ENCODE results near the gene TNFSF15. TPM values are rescaled to one million over a fixed set of nuclear protein-coding genes. Genes with fewer than 3 reads are reported as not detected.

TNFSF15 gene
- total RNA-seq, 1 donor from 2014 or later = 0.37 TPM

DNA sequence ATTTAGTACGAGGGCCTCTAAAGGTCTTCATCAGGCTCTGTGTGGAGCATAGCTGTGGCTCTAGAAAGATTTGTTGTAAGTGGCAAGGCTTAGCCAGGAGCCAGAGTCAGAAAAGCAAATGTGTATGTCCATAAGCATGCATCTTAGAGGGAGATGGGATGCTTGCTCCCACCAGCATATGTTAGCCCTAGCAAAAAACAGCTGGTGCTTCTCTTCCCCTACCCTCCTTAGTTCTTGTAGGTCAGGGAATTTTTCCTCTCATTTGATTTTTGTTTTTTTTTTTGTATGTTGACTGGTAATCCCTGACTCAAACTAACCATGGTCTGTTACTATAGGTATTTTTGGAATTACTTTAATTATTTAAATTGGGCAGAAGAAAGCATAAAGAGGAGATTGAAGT is 7.7 kb downstream of the TNFSF15 start:
- H3K27ac Mint-ChIP-seq (ENCODE audit: unreplicated experiment) = no peak overlapping the region
- H3K4me1 Mint-ChIP-seq (ENCODE audit: low read depth) = peaks cover 15% of the 10 kb centered on the region
- H3K4me3 Mint-ChIP-seq (ENCODE audit: unreplicated experiment) = no peak overlapping the region
- no peaks in the 10 kb centered on the region for H3K36me3 Mint-ChIP-seq (ENCODE audit: low read depth)
- no peaks in the 10 kb centered on the region for H3K9me3 Mint-ChIP-seq (ENCODE audit: low read depth)
- no peaks in the 10 kb centered on the region for H3K27me3 Mint-ChIP-seq (ENCODE audit: low read depth)
- DNase-seq (ENCODE audit: low spot score) = no peak
- TF ChIP-seq, protein P1, sequence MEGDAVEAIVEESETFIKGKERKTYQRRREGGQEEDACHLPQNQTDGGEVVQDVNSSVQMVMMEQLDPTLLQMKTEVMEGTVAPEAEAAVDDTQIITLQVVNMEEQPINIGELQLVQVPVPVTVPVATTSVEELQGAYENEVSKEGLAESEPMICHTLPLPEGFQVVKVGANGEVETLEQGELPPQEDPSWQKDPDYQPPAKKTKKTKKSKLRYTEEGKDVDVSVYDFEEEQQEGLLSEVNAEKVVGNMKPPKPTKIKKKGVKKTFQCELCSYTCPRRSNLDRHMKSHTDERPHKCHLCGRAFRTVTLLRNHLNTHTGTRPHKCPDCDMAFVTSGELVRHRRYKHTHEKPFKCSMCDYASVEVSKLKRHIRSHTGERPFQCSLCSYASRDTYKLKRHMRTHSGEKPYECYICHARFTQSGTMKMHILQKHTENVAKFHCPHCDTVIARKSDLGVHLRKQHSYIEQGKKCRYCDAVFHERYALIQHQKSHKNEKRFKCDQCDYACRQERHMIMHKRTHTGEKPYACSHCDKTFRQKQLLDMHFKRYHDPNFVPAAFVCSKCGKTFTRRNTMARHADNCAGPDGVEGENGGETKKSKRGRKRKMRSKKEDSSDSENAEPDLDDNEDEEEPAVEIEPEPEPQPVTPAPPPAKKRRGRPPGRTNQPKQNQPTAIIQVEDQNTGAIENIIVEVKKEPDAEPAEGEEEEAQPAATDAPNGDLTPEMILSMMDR (IDR thresholded peaks at IDR 0.05) = no peak

DNA sequence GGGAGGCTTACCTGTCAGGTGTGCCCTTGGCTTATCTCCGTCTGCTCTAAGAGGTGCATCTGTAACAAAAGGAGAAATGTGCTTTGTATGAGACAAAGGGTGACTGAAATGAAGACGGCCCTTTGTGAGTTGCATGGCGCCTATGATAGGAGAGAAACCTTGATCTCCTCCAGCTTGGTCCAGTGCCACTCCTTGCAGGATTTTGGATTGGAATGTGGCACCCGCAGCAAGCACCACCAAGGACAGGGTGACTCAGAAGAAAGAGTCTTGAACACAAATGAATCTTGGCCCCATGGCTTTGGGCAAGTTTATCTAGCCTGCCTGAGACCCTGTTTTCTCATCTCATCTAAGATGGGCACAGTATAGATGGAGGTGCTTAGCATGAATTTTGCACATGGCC is 13.4 kb downstream of the TNFSF15 start:
- Mint-ChIP-seq H3K27me3 (ENCODE audit: low read depth) (no peaks in the 10 kb centered on the region), H3K36me3 (ENCODE audit: low read depth) (no peaks in the 10 kb centered on the region), H3K9me3 (ENCODE audit: low read depth) (no peaks in the 10 kb centered on the region), H3K4me3 (ENCODE audit: unreplicated experiment) (no peak overlapping the region), H3K4me1 (ENCODE audit: low read depth) (peaks cover 23% of the 10 kb centered on the region), H3K27ac (ENCODE audit: unreplicated experiment) (no peak overlapping the region)
- no peak for DNase-seq (ENCODE audit: low spot score)
- TF ChIP-seq, protein P1 (IDR thresholded peaks at IDR 0.05) = no peak

DNA sequence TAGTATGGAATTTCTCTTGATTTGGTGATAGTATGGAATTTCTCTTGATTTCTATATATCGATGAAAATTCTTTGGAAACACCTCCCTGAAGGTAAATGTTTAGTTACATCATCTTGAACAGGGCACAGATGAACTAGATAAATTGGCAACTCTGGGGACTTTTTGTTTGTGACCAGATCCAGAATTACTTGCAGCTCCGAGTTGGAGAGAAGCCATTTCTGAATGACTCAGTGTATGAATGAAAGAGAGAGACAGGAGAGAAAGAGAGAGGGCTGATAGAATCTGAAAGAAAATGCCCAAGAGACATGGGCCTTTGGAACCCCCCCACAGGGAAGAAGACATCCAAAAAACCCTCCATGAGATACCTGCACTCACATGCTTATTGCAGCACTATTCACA is 14.1 kb downstream of the TNFSF15 start:
- Mint-ChIP-seq H3K9me3 (ENCODE audit: low read depth) (no peaks in the 10 kb centered on the region), H3K27ac (ENCODE audit: unreplicated experiment) (no peak overlapping the region), H3K27me3 (ENCODE audit: low read depth) (no peaks in the 10 kb centered on the region), H3K36me3 (ENCODE audit: low read depth) (no peaks in the 10 kb centered on the region), H3K4me1 (ENCODE audit: low read depth) (peaks cover 24% of the 10 kb centered on the region), H3K4me3 (ENCODE audit: unreplicated experiment) (no peak overlapping the region)
- TF ChIP-seq, protein P1 (IDR thresholded peaks at IDR 0.05) = no peak
- no peak for DNase-seq (ENCODE audit: low spot score)

DNA sequence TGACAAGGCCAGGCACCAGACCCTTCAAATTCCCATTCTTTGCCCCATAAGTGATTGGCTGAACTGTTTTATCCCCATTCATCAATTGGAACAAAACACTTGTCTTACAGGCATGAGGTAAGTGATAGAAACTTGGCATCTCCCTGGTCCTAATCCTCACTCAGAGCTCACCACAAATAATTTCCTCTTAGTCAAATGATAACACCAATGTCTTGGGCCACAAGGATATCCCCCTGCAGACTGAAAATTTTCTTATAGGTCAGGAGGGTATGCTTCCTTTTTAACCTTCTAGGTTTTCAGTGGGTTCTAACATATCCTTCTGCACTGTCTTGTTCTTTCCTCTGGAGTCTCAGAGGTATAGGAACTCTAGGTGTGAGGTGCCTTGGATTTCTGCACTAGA is 14.5 kb downstream of the TNFSF15 start:
- Mint-ChIP-seq H3K9me3 (ENCODE audit: low read depth) (no peaks in the 10 kb centered on the region), H3K36me3 (ENCODE audit: low read depth) (no peaks in the 10 kb centered on the region), H3K4me1 (ENCODE audit: low read depth) (peaks cover 27% of the 10 kb centered on the region), H3K27me3 (ENCODE audit: low read depth) (no peaks in the 10 kb centered on the region), H3K4me3 (ENCODE audit: unreplicated experiment) (no peak overlapping the region), H3K27ac (ENCODE audit: unreplicated experiment) (no peak overlapping the region)
- DNase-seq (ENCODE audit: low spot score) = no peak
- TF ChIP-seq, protein P1 (IDR thresholded peaks at IDR 0.05) = no peak

DNA sequence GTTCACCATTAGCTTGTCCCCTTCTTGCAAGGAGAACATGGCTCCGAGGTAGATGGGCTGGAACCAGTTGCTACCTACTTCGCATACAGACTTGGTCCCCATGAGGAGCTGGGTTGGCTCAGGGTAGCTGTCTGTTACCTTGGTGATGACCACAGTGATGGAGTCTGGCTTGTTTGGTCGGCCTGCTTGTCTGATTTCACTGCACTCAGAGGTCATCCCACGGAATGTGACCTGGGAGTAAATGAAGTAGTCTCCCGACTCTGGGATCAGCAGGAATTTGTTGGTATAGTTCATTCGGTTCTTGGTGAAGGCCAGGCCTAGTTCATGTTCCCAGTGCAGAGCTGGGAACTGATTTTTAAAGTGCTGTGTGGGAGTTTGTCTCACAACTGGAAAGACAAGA is 15.3 kb downstream of the TNFSF15 start:
- no peaks in the 10 kb centered on the region for H3K9me3 Mint-ChIP-seq (ENCODE audit: low read depth)
- no peak for DNase-seq (ENCODE audit: low spot score)

More for the DNA sequence above, 15.3 kb downstream of the TNFSF15 start:
- Mint-ChIP-seq H3K36me3 (ENCODE audit: low read depth) (no peaks in the 10 kb centered on the region), H3K4me3 (ENCODE audit: unreplicated experiment) (no peak overlapping the region), H3K27ac (ENCODE audit: unreplicated experiment) (no peak overlapping the region), H3K27me3 (ENCODE audit: low read depth) (no peaks in the 10 kb centered on the region), H3K4me1 (ENCODE audit: low read depth) (peaks cover 35% of the 10 kb centered on the region)
- TF ChIP-seq, protein P1 (IDR thresholded peaks at IDR 0.05) = no peak

All from chondrocyte (in vitro differentiated cells).